Muscle layer of duodenum (tissue), 2 donors: ENCODE measurements around the gene GLIPR1.

Experiments used
- H3K27ac ChIP-seq: one replicate; pipeline ENCODE4 v1.7.0; 2013; ENCODE audit warnings: mild to moderate bottlenecking, low read length
- H3K27me3 ChIP-seq: one replicate; pipeline ENCODE4 v1.7.0; 2013; ENCODE audit warnings: low read depth, mild to moderate bottlenecking, control low read depth, low read length
- H3K36me3 ChIP-seq, 2 donors: one replicate each; pipeline ENCODE4 v1.7.0; 2013; ENCODE audit warnings: low read length in 2 of 2, control low read depth in 1 of 2, mild to moderate bottlenecking in 1 of 2; ENCODE audit not compliant: insufficient read depth in 2 of 2, control insufficient read depth in 1 of 2
- H3K4me1 ChIP-seq, 2 donors: one replicate each; pipeline ENCODE4 v1.7.0; 2013; ENCODE audit warnings: low read length in 2 of 2, mild to moderate bottlenecking in 2 of 2, control low read depth in 1 of 2, moderate library complexity in 1 of 2; ENCODE audit not compliant: insufficient read depth in 2 of 2, control insufficient read depth in 1 of 2
- H3K4me3 ChIP-seq, 2 donors: one replicate each; pipeline ENCODE4 v1.7.0; 2013; ENCODE audit warnings: low read length in 2 of 2, low read depth in 1 of 2, mild to moderate bottlenecking in 1 of 2
- H3K9me3 ChIP-seq, 2 donors: one replicate each; pipeline ENCODE4 v1.7.0; 2013; ENCODE audit warnings: low read length in 2 of 2, control low read depth in 1 of 2, mild to moderate bottlenecking in 1 of 2; ENCODE audit not compliant: control insufficient read depth in 1 of 2
- donor health status: healthy.

The GLIPR1 gene

GRCh38 chr12:75549989-75550388 lies 69.4 kb downstream of the GLIPR1 start:
- Histone ChIP-seq H3K4me1 (peaks cover 0 to 22% of the 10 kb centered on the region in 2 donors), H3K27ac (no peak overlapping the region), H3K27me3 (no peaks in the 10 kb centered on the region), H3K36me3 (no peaks in the 10 kb centered on the region), H3K4me3 (no peak overlapping the region), H3K9me3 (no peaks in the 10 kb centered on the region)

GRCh38 chr12:75550401-75551240 lies 70.1 kb downstream of the GLIPR1 start:
- Histone ChIP-seq H3K27me3 (no peaks in the 10 kb centered on the region), H3K4me1 (peaks cover 0 to 22% of the 10 kb centered on the region in 2 donors), H3K9me3 (no peaks in the 10 kb centered on the region), H3K27ac (no peak overlapping the region), H3K4me3 (no peak overlapping the region), H3K36me3 (no peaks in the 10 kb centered on the region)

GRCh38 chr12:75551477-75551876 lies 70.9 kb downstream of the GLIPR1 start:
- no peaks in the 10 kb centered on the region for H3K36me3 ChIP-seq
- peaks cover 0 to 22% of the 10 kb centered on the region in 2 donors for H3K4me1 ChIP-seq
- no peaks in the 10 kb centered on the region for H3K27me3 ChIP-seq
- H3K4me3 ChIP-seq, result no peak overlapping the region
- no peaks in the 10 kb centered on the region for H3K9me3 ChIP-seq
- H3K27ac ChIP-seq, result no peak overlapping the region

DNA sequence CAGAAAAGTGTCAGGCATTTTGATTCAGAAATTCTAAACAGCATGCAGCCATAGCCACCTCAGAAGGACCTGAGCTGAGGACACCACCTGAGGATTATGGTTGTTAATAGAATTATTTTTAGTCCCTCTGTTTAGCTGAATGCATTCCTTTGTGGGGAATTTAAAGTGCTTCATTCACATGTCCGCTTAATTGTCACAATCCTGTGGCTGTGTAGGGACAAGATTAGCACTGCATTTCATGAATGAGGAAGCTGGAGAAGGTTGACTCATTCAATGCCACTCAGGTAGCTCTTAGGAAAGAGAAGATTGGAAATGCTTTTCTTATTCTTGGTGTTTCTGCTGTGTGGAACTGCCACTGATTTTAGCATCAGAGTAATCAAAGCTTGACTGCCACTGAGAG lies 72.8 kb downstream of the GLIPR1 start:
- no peaks in the 10 kb centered on the region for H3K27me3 ChIP-seq
- H3K27ac ChIP-seq, result no peak overlapping the region
- peaks cover 0 to 22% of the 10 kb centered on the region in 2 donors for H3K4me1 ChIP-seq
- H3K4me3 ChIP-seq, result no peak overlapping the region
- no peaks in the 10 kb centered on the region for H3K9me3 ChIP-seq
- no peaks in the 10 kb centered on the region for H3K36me3 ChIP-seq
